Aorta (tissue), 5 donors: ENCODE data around the gene KIF2A. TPM values are rescaled to one million over a fixed set of nuclear protein-coding genes. Genes with fewer than 3 reads are reported as not detected.

Experiments
- ATAC-seq: fragments of 200-7000 bp; cut with Tn5 transposase; one replicate; pipeline ENCODE4 v1.9.1; 2022; ENCODE audit warnings: moderate library complexity; ENCODE audit not compliant: low FRiP score
- DNase-seq, 2 donors: peaks; one replicate each; pipeline ENCODE4 v3.0.0-alpha.2; 2020
- H3K27ac ChIP-seq, 2 donors: one replicate each; pipeline ENCODE4 v1.5.1; 2013; ENCODE audit warnings: low read length in 2 of 2, mild to moderate bottlenecking in 2 of 2, moderate library complexity in 2 of 2, control low read depth in 1 of 2, inconsistent platforms in 1 of 2, low read depth in 1 of 2
- H3K27me3 ChIP-seq, 2 donors: one replicate each; pipeline ENCODE4 v1.6.1; 2013; ENCODE audit warnings: control low read depth in 1 of 2, low read length in 1 of 2, mild to moderate bottlenecking in 1 of 2, moderate library complexity in 1 of 2; ENCODE audit not compliant: insufficient read depth in 2 of 2, control insufficient read depth in 1 of 2
- H3K36me3 ChIP-seq, 2 donors: one replicate each; pipeline ENCODE4 v1.6.1; 2013; ENCODE audit warnings: control low read depth in 1 of 2, low read length in 1 of 2, mild to moderate bottlenecking in 1 of 2; ENCODE audit not compliant: insufficient read depth in 2 of 2, control insufficient read depth in 1 of 2
- H3K4me1 ChIP-seq, 2 donors: one replicate each; pipeline ENCODE4 v1.6.1; 2013; ENCODE audit warnings: low read length in 2 of 2, control low read depth in 1 of 2, mild to moderate bottlenecking in 1 of 2, moderate library complexity in 1 of 2; ENCODE audit not compliant: insufficient read depth in 2 of 2, control insufficient read depth in 1 of 2
- H3K4me3 ChIP-seq, 2 donors: one replicate each; pipeline ENCODE4 v1.5.1; 2013; ENCODE audit warnings: low read length in 2 of 2, control low read depth in 1 of 2, mild to moderate bottlenecking in 1 of 2
- H3K9me3 ChIP-seq: one replicate; pipeline ENCODE4 v1.6.1; 2013; ENCODE audit warnings: mild to moderate bottlenecking, low read length; ENCODE audit not compliant: control insufficient read depth
- WGBS, 2 donors: extraction: QIAGEN DNeasy Blood & Tissue Kit; methylation state at CpG; one replicate each; pipeline ENCODE4 v1.1.7; 2013; 5-methylcytosine and 5-hydroxymethylcytosine counted together
- intact Hi-C, 2 donors: fragments of 100-400 bp; cut with DNase I; formaldehyde crosslinking; loops; one replicate each; pipeline versions ENCODE4 v1.14.2 to v1.15.0; 2022
- polyA plus RNA-seq, 2 donors: library from polyadenylated mRNA; stranded (reverse); fragments of 200-250 nt; gene quantifications; one replicate each; pipeline ENCODE4 v1.2.3, GENCODE V29; 2013
- total RNA-seq, 2 donors: library from RNA; stranded (reverse); fragmentation: NEBNext Ultra II Directional; extraction: Animal tissue kit (Norgen Biotek cat#: 25700); gene quantifications; one replicate each; pipeline ENCODE4 v1.2.1, GENCODE V29; 2021
- donor health status: healthy with polysubstance abuse.
- donor health status: Bipolar disorder and iron deficiency.
- donor health status: DM: no; HTN: no; CAD: no.
- donor health status: DM: no; HTN: no; CAD: no.
- donor health status: DM: yes; HTN: yes; CAD: no.

The KIF2A gene
- total and polyA plus RNA-seq, 4 donors: 5.6 to 33.9 (median 21.4) TPM

DNA sequence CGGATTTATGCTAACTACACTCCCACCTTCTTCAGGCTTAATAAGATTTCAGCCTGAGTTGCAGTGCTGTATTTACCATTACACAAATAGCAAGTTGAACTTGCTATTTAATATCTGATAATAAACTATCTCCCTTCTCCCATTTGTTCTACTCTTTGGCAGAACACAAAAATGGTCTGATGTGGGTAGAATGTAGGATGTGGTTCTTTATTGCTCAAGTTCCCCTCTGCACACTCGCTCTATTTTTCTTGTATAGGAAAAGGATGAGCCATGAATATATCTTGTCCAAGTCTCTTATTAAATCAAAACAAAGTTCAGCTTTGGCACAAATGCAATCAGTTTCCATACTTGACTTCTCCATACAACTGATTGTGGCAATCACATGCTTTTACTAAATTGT, 37.2 kb upstream of the KIF2A start:
- H3K27me3 ChIP-seq: no peaks in the 10 kb centered on the region
- H3K9me3 ChIP-seq: no peaks in the 10 kb centered on the region
- intact Hi-C loops: no loop called here
- ATAC-seq (no peak), DNase-seq (no peak)
- 64 to 71% methylated on average over 2 of the region's 2 CpGs for WGBS, 2 donors
- no peak overlapping the region for H3K4me3 ChIP-seq
- H3K4me1 ChIP-seq: peaks cover 0 to 2% of the 10 kb centered on the region in 2 donors
- no peak overlapping the region for H3K27ac ChIP-seq
- no peaks in the 10 kb centered on the region for H3K36me3 ChIP-seq

- ATAC-seq (no peak), DNase-seq (no peak)
- Histone ChIP-seq H3K27me3 (no peaks in the 10 kb centered on the region), H3K4me3 (no peak overlapping the region), H3K27ac (no peak overlapping the region), H3K9me3 (no peaks in the 10 kb centered on the region), H3K4me1 (peaks cover 0 to 2% of the 10 kb centered on the region in 2 donors), H3K36me3 (no peaks in the 10 kb centered on the region)
- intact Hi-C loops: no loop called here
- WGBS, 2 donors: 79 to 97% methylated on average over 1 of the region's 1 CpG
Measured at GRCh38 chr5:62271370-62271769, 34.6 kb upstream of the KIF2A start.

DNA sequence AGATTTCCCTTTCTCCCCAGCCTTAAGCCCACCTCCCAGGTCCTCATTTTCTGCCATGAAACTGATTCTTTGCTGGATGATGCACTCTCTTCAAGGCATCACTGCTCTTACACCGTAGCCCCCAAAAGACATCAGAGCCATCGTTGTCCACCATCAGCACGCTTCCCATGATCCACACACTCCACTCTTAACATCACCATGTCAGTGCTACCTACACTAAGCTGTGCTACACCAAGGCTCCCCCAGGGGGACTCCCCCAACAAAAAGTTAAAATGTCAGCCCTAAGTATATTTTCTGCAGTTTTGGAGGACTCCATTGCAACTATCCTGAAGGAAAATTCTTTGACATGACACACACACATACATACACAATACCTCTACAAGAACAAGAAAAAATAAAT, 34.1 kb upstream of the KIF2A start:
- 92 to 95% methylated on average over 3 of the region's 3 CpGs for WGBS, 2 donors

GRCh38 chr5:62273687-62274086, 32.3 kb upstream of the KIF2A start:
- H3K9me3 ChIP-seq: no peaks in the 10 kb centered on the region
- H3K27me3 ChIP-seq: no peaks in the 10 kb centered on the region
- H3K4me1 ChIP-seq: no peaks in the 10 kb centered on the region
- DNase-seq (no peak), ATAC-seq (no peak)
- no peaks in the 10 kb centered on the region for H3K36me3 ChIP-seq
- no peak overlapping the region for H3K4me3 ChIP-seq
- intact Hi-C loops: no loop called here
- no peak overlapping the region for H3K27ac ChIP-seq
- 78 to 80% methylated on average over 3 of the region's 3 CpGs for WGBS, 2 donors

More for the DNA sequence above, 34.1 kb upstream of the KIF2A start:
- Histone ChIP-seq H3K27me3 (no peaks in the 10 kb centered on the region), H3K4me1 (peaks cover 0 to 2% of the 10 kb centered on the region in 2 donors), H3K36me3 (no peaks in the 10 kb centered on the region), H3K27ac (no peak overlapping the region), H3K4me3 (no peak overlapping the region), H3K9me3 (no peaks in the 10 kb centered on the region)
- ATAC-seq (no peak), DNase-seq (no peak)
- intact Hi-C loops: no loop called here

DNA sequence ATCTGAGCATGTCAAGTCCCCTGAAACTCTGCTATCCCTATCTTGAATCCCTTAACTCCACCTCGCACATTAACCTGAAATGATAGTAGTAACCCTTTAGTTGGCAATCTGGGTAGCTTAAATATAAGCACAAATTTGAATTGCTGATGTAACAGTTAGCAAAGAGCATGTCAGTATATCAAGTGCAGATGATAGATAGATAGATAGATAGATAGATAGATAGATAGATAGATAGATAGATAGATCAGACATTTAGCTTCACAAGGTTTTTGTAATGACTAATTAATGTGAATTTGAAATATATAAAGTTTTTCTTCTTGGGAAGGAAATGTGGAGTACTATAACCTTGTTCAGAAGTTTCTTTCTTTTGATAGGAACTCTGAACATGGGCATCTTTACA, 30.4 kb upstream of the KIF2A start:
- Histone ChIP-seq H3K9me3 (no peaks in the 10 kb centered on the region), H3K27me3 (no peaks in the 10 kb centered on the region), H3K36me3 (no peaks in the 10 kb centered on the region), H3K4me1 (no peaks in the 10 kb centered on the region), H3K27ac (no peak overlapping the region), H3K4me3 (no peak overlapping the region)
- intact Hi-C loops: no loop called here
- ATAC-seq (no peak), DNase-seq (no peak)
- 63 to 66% methylated on average over 1 of the region's 1 CpG for WGBS, 2 donors

GRCh38 chr5:62281411-62281810, 24.6 kb upstream of the KIF2A start:
- Histone ChIP-seq H3K27ac (no peak overlapping the region), H3K9me3 (peaks cover 2% of the 10 kb centered on the region), H3K4me1 (no peaks in the 10 kb centered on the region), H3K4me3 (no peak overlapping the region), H3K27me3 (peaks cover 0 to 2% of the 10 kb centered on the region in 2 donors), H3K36me3 (no peaks in the 10 kb centered on the region)
- intact Hi-C loops: no loop called here
- DNase-seq (no peak), ATAC-seq (no peak)
- WGBS, 2 donors: 65 to 74% methylated on average over 3 of the region's 3 CpGs

- H3K4me3 ChIP-seq: no peak overlapping the region
- WGBS, 2 donors: 45 to 59% methylated on average over 5 of the region's 5 CpGs
- no peak overlapping the region for H3K27ac ChIP-seq
- DNase-seq (no peak), ATAC-seq (no peak)
- H3K4me1 ChIP-seq: no peaks in the 10 kb centered on the region
- H3K36me3 ChIP-seq: no peaks in the 10 kb centered on the region
- intact Hi-C loops: no loop called here
- H3K9me3 ChIP-seq: peaks cover 2% of the 10 kb centered on the region
- H3K27me3 ChIP-seq: peaks cover 0 to 2% of the 10 kb centered on the region in 2 donors
Measured at GRCh38 chr5:62282064-62282463, 23.9 kb upstream of the KIF2A start.

- no peaks in the 10 kb centered on the region for H3K36me3 ChIP-seq
- H3K4me3 ChIP-seq: no peak overlapping the region
- no peak for ATAC-seq
- peaks cover 3% of the 10 kb centered on the region for H3K9me3 ChIP-seq
- no peak for DNase-seq
- H3K4me1 ChIP-seq: no peaks in the 10 kb centered on the region
- H3K27ac ChIP-seq: no peak overlapping the region
- H3K27me3 ChIP-seq: peaks cover 0 to 2% of the 10 kb centered on the region in 2 donors
- intact Hi-C loops: no loop called here
Measured at GRCh38 chr5:62283005-62283404, 23.0 kb upstream of the KIF2A start.

DNA sequence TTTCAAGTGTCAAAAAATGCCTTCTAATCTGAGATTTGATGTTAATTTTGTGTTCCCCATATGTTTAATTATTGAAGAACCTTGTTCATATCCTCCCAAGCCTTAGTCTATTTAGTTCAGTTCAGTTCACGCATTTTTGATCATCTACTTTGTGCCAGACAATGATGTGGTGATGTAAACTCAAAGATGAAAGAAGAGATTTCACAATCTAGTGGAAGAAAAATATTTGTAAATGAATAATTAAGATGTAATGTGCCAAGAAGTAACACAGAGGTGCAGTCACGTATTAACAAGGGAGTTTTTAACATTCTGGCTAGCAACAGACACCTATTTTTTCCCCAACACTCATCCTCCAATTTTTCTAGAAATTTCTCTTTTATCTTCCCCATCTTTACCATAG, 22.1 kb upstream of the KIF2A start:
- intact Hi-C loops: no loop called here
- WGBS, 2 donors: 71 to 73% methylated on average over 2 of the region's 2 CpGs
- Histone ChIP-seq H3K4me1 (no peaks in the 10 kb centered on the region), H3K4me3 (no peak overlapping the region), H3K36me3 (no peaks in the 10 kb centered on the region), H3K27me3 (peaks cover 0 to 5% of the 10 kb centered on the region in 2 donors), H3K27ac (no peak overlapping the region), H3K9me3 (peaks cover 3% of the 10 kb centered on the region)
- DNase-seq (no peak), ATAC-seq (no peak)
